Astrocyte (in vitro differentiated cells and primary cell): ENCODE data around the gene ABHD3.

Source experiments
- CTCF ChIP-seq: IDR thresholded peaks from 2 replicates; pipeline ENCODE4 v1.5.1; 2011; ENCODE audit warnings: low read depth, mild to moderate bottlenecking, inconsistent platforms, low read length, moderate library complexity; ENCODE audit not compliant: insufficient read depth
- EZH2 ChIP-seq: IDR thresholded peaks from 2 replicates; pipeline ENCODE4 v1.6.1; 2012; ENCODE audit warnings: mild to moderate bottlenecking, low read length, inconsistent platforms; ENCODE audit not compliant: insufficient read depth

- TF ChIP-seq CTCF (no peak), EZH2 (no peak)
Measured at GRCh38 chr18:21722687-21723086, 18.1 kb upstream of the ABHD3 start.
